K562 (cell line): ENCODE results near the gene PKD1L1. TPM values are rescaled to one million over a fixed set of nuclear protein-coding genes. Genes with fewer than 3 reads are reported as not detected.

Experiments
- ATAC-seq: fragments of 200-7000 bp; cut with Tn5 transposase; 3 replicates; pipeline ENCODE4 v1.9.1; 2020; ENCODE audit warnings: moderate library complexity
- BruUV-seq: library from RNA; stranded (reverse); fragments of 400-500 nt; replicated peaks from 2 replicates; lab custom pipeline; 2021; lab: Mats Ljungman, UMichigan
- CTCF ChIA-PET: fragments of 300-600 bp; formaldehyde crosslinking; extraction: SDS; loops from one replicate; lab custom pipeline; 2021; ENCODE audit warnings: low intra/inter-chr PET ratio; lab: Yijun Ruan, JAX
- POLR2A ChIA-PET: fragments of 300-600, 350-650 bp; sonication (Branson Sonifier 250); formaldehyde crosslinking; extraction: SDS; loops from one replicate; lab custom pipeline; 2021; ENCODE audit warnings: antibody characterized with exemption, inconsistent platforms; lab: Yijun Ruan, JAX
- DNase-seq, 4 experiments: peaks; one replicate each; pipeline versions ENCODE4 v3.0.0 to v3.0.0-alpha.2; 2011 to 2018; ENCODE audit warnings: low spot score in 3 of 4, mixed read lengths in 3 of 4; ENCODE audit errors: extremely low read depth in 1 of 4
- FAIRE-seq: peaks from 2 replicates; lab custom pipeline; 2011; peaks lifted over from hg19 to GRCh38; lab: Jason Lieb, UNC
- H2AFZ ChIP-seq: 2 replicates; pipeline ENCODE4 v1.6.0; 2011; ENCODE audit warnings: low read depth, low read length, control low read depth, inconsistent platforms
- H3K27ac ChIP-seq: fragments of 200-600 bp; 3 replicates; pipeline ENCODE4 v1.8.0; 2011; ENCODE audit warnings: low read depth, mild to moderate bottlenecking, control low read depth, inconsistent platforms, low read length, moderate library complexity, mixed read lengths; ENCODE audit errors: extremely low read depth
- H3K27me3 ChIP-seq, 2 experiments: fragments of 300-600 bp in 1 of 2; 2 replicates in 1 of 2; 3 replicates in 1 of 2; pipeline versions ENCODE4 v1.6.0 to v1.8.0; 2011; ENCODE audit warnings: inconsistent platforms in 2 of 2, low read length in 2 of 2, mild to moderate bottlenecking in 1 of 2, mixed read lengths in 1 of 2, moderate library complexity in 1 of 2; ENCODE audit not compliant: control insufficient read depth in 2 of 2, insufficient read depth in 2 of 2
- H3K36me3 ChIP-seq: fragments of 300-600 bp; 3 replicates; pipeline ENCODE4 v1.8.0; 2011; ENCODE audit warnings: mild to moderate bottlenecking, low read length, inconsistent platforms; ENCODE audit not compliant: control insufficient read depth, insufficient read depth
- H3K4me1 ChIP-seq, 2 experiments: fragments of 200-600 bp in 1 of 2; replicated peaks in 1 of 2; 2 replicates in 1 of 2; 3 replicates in 1 of 2; pipeline versions ENCODE4 v1.5.1 to v1.8.0; 2011; ENCODE audit warnings: inconsistent platforms in 2 of 2, low read length in 2 of 2, mild to moderate bottlenecking in 1 of 2, mixed read lengths in 1 of 2, moderate library complexity in 1 of 2; ENCODE audit not compliant: control insufficient read depth in 2 of 2, insufficient read depth in 2 of 2
- H3K4me2 ChIP-seq: 2 replicates; pipeline ENCODE4 v1.6.1; 2011; ENCODE audit warnings: low read length, control low read depth, inconsistent platforms, mixed read lengths; ENCODE audit not compliant: insufficient read depth
- H3K4me3 ChIP-seq: fragments of 200-600 bp; sonication (generic), shearing (Covaris generic); 2 replicates; pipeline ENCODE4 v1.5.1; 2016; ENCODE audit warnings: control low read depth, inconsistent platforms
- H3K79me2 ChIP-seq: fragments of 200-600 bp; 3 replicates; pipeline ENCODE4 v1.8.0; 2011; ENCODE audit warnings: low read length, inconsistent platforms; ENCODE audit not compliant: control insufficient read depth, insufficient read depth
- H3K9ac ChIP-seq, 2 experiments: 2 replicates each; pipeline versions ENCODE4 v1.6.0 to v1.6.1; 2011; ENCODE audit warnings: low read depth in 2 of 2, low read length in 2 of 2, control low read depth in 1 of 2, inconsistent platforms in 1 of 2, mild to moderate bottlenecking in 1 of 2, mixed read lengths in 1 of 2; ENCODE audit not compliant: insufficient read depth in 1 of 2
- H3K9me1 ChIP-seq: one replicate; pipeline ENCODE4 v1.6.0; 2011; ENCODE audit warnings: inconsistent platforms, mild to moderate bottlenecking, low read length, moderate library complexity; ENCODE audit not compliant: control insufficient read depth, insufficient read depth
- H3K9me3 ChIP-seq: replicated peaks from 2 replicates; pipeline ENCODE4 v1.5.1; 2011; ENCODE audit warnings: low read depth, low read length, inconsistent platforms; ENCODE audit not compliant: control insufficient read depth, insufficient read depth
- H4K20me1 ChIP-seq: replicated peaks from 2 replicates; pipeline ENCODE4 v1.6.1; 2011; ENCODE audit warnings: low read length, inconsistent platforms, mixed read lengths; ENCODE audit not compliant: control insufficient read depth, insufficient read depth
- MAX ChIP-seq: sonication (generic); formaldehyde crosslinking; IDR thresholded peaks from 2 replicates; pipeline ENCODE4 v1.9.0; 2022; ENCODE audit warnings: mild to moderate bottlenecking, missing genetic modification reagents
- MEIS2 ChIP-seq: fragments of 450-650 bp; IDR thresholded peaks from 2 replicates; pipeline ENCODE4 v1.6.1; 2014; ENCODE audit warnings: mild to moderate bottlenecking; ENCODE audit not compliant: partially characterized antibody
- MLX ChIP-seq, 2 experiments: fragments of 450-650 bp in 1 of 2; sonication (generic) in 1 of 2; formaldehyde crosslinking; conservative IDR thresholded peaks; 2 replicates each; pipeline versions ENCODE4 v1.4.0 to v1.8.1; 2020 to 2022; ENCODE audit warnings: mild to moderate bottlenecking in 1 of 2, missing genetic modification reagents in 1 of 2
- PATZ1 ChIP-seq: fragments of 250-450 bp; sonication (Bioruptor Pico); IDR thresholded peaks from 2 replicates; pipeline ENCODE4 v1.5.0; 2020; ENCODE audit warnings: mild to moderate bottlenecking, borderline replicate concordance
- TCFL5 ChIP-seq: fragments of 250-450 bp; sonication (Bioruptor Pico); conservative IDR thresholded peaks from 2 replicates; pipeline ENCODE4 v1.6.1; 2021; ENCODE audit warnings: mild to moderate bottlenecking, moderate library complexity, matching md5 sums
- ZC3H11A ChIP-seq: IDR thresholded peaks from 2 replicates; pipeline ENCODE4 v1.6.1; 2012; ENCODE audit warnings: low read depth, low read length, improper control_type of control experiment
- ZNF561 ChIP-seq: fragments of 450-650 bp; formaldehyde crosslinking; conservative IDR thresholded peaks from 2 replicates; pipeline ENCODE4 v1.4.0; 2020; ENCODE audit warnings: mild to moderate bottlenecking, moderate library complexity
- ZNF639 ChIP-seq, 2 experiments: fragments of 200-800 bp in 1 of 2; sonication (Bioruptor generic) in 1 of 2; sonication (generic) in 1 of 2; formaldehyde crosslinking in 1 of 2; IDR thresholded peaks in 1 of 2; conservative IDR thresholded peaks in 1 of 2; 2 replicates each; pipeline versions ENCODE4 v1.5.0 to v1.6.1; 2016 to 2020; ENCODE audit warnings: missing compliant biosample characterization in 1 of 2, missing genetic modification characterization in 1 of 2, missing genetic modification reagents in 1 of 2
- ZNF717 ChIP-seq: fragments of 250-450 bp; sonication (Bioruptor Pico); IDR thresholded peaks from 2 replicates; pipeline ENCODE4 v1.5.0; 2021
- WGBS: fragments of 100-300 bp; shearing (Covaris generic); methylation state at CpG from one replicate; pipeline ENCODE4 v1.1.6; 2016; ENCODE audit warnings: low coverage, mixed read lengths; ENCODE audit not compliant: insufficient coverage; ENCODE audit errors: missing lambda C conversion rate; 5-methylcytosine and 5-hydroxymethylcytosine counted together
- in situ Hi-C: fragments of 300-500 bp; cut with MboI; formaldehyde crosslinking; loops from 4 replicates; pipeline ENCODE4 v1.15.0; 2018; ENCODE audit warnings: inconsistent platforms, mixed read lengths
- intact Hi-C: fragments of 100-400 bp; cut with micrococcal nuclease; formaldehyde crosslinking; loops from 2 replicates; pipeline ENCODE4 v1.14.2; 2022
- polyA plus RNA-seq, 8 experiments: library from polyadenylated mRNA; depleted of rRNA in 4 of 8; stranded (reverse) in 5 of 8; unstranded in 3 of 8; fragments of >200 nt; fragmentation: Nextera tagmentation in 2 of 8; fragmentation: Illumina TruSeq in 1 of 8; extraction: Ambion mirVana in 2 of 8; extraction: Trizol in 1 of 8; gene quantifications; 2 replicates each; pipeline versions ENCODE4 v1.2.1 to v1.2.3, GENCODE V29; 2011 to 2014; ENCODE audit warnings: inconsistent platforms in 1 of 8, missing spikeins in 1 of 8
- total RNA-seq, 7 experiments: library from RNA; depleted of rRNA in 6 of 7; stranded (reverse); fragments of >200 nt in 6 of 7; fragmentation: Illumina TruSeq in 2 of 7; extraction: Trizol in 2 of 7; gene quantifications; 2 replicates each; pipeline versions ENCODE4 v1.2.1 to v1.2.3, GENCODE V29; 2011 to 2021; ENCODE audit warnings: low replicate concordance in 1 of 7

Gene PKD1L1
- total and polyA plus RNA-seq, 9 of the 15 experiments (the other 6 are each of a cell fraction or from before 2014, with no cell fraction given), result 0.01 to 0.02 TPM; not detected in 7

GRCh38 chr7:47787249-47788069 is 160.8 kb downstream of the PKD1L1 start:
- no peak overlapping the region for H3K9ac ChIP-seq
- H3K4me2 ChIP-seq, result no peak overlapping the region
- in situ Hi-C loops (no loop called here), intact Hi-C loops (no loop called here)
- no peaks in the 10 kb centered on the region for H3K79me2 ChIP-seq
- H3K27me3 ChIP-seq, result no peaks in the 10 kb centered on the region; a peak in 1 of 5 replicates
- ChIA-PET POLR2A (no interaction called here), CTCF (no interaction called here)
- H3K9me3 ChIP-seq, result no peaks in the 10 kb centered on the region
- H4K20me1 ChIP-seq, result no peaks in the 10 kb centered on the region
- DNase-seq, result no peak
- H3K4me3 ChIP-seq, result no peak overlapping the region
- no peak for TF ChIP-seq TCFL5 (CRISPR knock-in tag)
- no peak for TF ChIP-seq MEIS2
- TF ChIP-seq MLX (CRISPR knock-in tag; conservative IDR thresholded peaks at IDR 0.05), result no peak
- TF ChIP-seq MAX (CRISPR knock-in tag), result no peak
- no peak for TF ChIP-seq ZC3H11A
- TF ChIP-seq ZNF717, result no peak
- TF ChIP-seq ZNF639 (CRISPR knock-in tag; conservative IDR thresholded peaks at IDR 0.05 in 1 of 2, IDR thresholded peaks at IDR 0.05 in 1 of 2), result no peak
- no peak for TF ChIP-seq ZNF561 (CRISPR knock-in tag)
- no peak for TF ChIP-seq PATZ1 (CRISPR knock-in tag)
- H3K36me3 ChIP-seq, result no peaks in the 10 kb centered on the region
- no peak overlapping the region for H2AFZ ChIP-seq
- no peaks in the 10 kb centered on the region for H3K4me1 ChIP-seq
- BruUV-seq, result no TSS peak
- ATAC-seq, result no peak
- H3K27ac ChIP-seq, result no peak overlapping the region
- no peak for FAIRE-seq
- no peaks in the 10 kb centered on the region for H3K9me1 ChIP-seq
- WGBS, result 4% methylated on average over 9 of the region's 9 CpGs
